Measurements from ENCODE around the gene CD300LG.

Gene CD300LG

DNA sequence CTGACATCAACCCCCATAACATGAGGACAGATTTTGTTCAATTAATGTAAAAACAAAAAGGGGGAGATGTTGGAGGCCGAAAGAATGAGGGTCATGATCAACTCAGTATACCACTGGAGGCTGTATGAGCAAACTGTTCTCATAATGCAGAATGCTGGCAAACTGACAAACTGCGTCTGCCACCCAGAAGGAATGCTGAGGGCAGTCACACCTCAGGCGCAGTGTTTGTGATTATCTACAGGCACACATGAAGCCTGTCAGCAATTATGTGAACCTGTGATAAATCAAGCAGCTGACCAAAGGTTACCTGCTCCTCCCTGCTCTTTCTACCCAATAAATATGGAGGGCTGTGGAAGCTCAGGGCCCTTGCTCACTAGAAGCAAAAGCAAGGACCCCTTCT, 27.3 kb downstream of the CD300LG start:
- Histone ChIP-seq H3K23ac (ENCODE audit: low read length in 2 of 2) (no peak overlapping the region), H2BK120ac (ENCODE audit: low read depth, low read length) (no peak overlapping the region), H2AK5ac (ENCODE audit: low read length, severe bottlenecking) (no peak overlapping the region), H3K4me2 (ENCODE audit: low read length, poor library complexity, severe bottlenecking) (no peak overlapping the region), H3K9ac (ENCODE audit: low read length) (no peak overlapping the region), H4K91ac (ENCODE audit: low read length) (no peak overlapping the region), H3K36me3 (ENCODE audit: control insufficient read depth in 1 of 2, insufficient read depth in 2 of 2, low read depth in 1 of 2, low read length in 2 of 2) (no peaks in the 10 kb centered on the region), H3K4me3 (ENCODE audit: insufficient read depth in 1 of 2, low read depth in 1 of 2, low read length in 2 of 2) (no peak overlapping the region), H4K8ac (ENCODE audit: low read length) (no peak overlapping the region), H3K27me3 (ENCODE audit: control insufficient read depth in 1 of 2, insufficient read depth in 1 of 2, low read length in 2 of 2) (peaks cover 23 to 55% of the 10 kb centered on the region in 2 experiments), H2BK15ac (ENCODE audit: low read depth, poor library complexity, severe bottlenecking) (no peak overlapping the region), H3K27ac (ENCODE audit: low read length, poor library complexity, severe bottlenecking) (no peak overlapping the region), H3K14ac (ENCODE audit: low read length in 2 of 2) (no peak overlapping the region), H3K79me1 (replicated peaks; ENCODE audit: low read length, poor library complexity, severe bottlenecking) (no peaks in the 10 kb centered on the region), H3K18ac (ENCODE audit: low read depth in 1 of 2, low read length in 2 of 2) (no peak overlapping the region), H3K4ac (ENCODE audit: low read depth in 1 of 2, low read length in 2 of 2) (no peak overlapping the region), H3K4me1 (ENCODE audit: control insufficient read depth, insufficient read depth, low read depth, low read length) (peaks cover 3% of the 10 kb centered on the region), H2BK12ac (ENCODE audit: low read length in 2 of 2) (no peak overlapping the region), H3K9me3 (ENCODE audit: control insufficient read depth, low read length) (no peaks in the 10 kb centered on the region), H2BK5ac (ENCODE audit: low read depth, low read length, poor library complexity, severe bottlenecking) (no peak overlapping the region), H2AFZ (ENCODE audit: low read depth, low read length) (no peak overlapping the region)
- no peak for DNase-seq
- WGBS, result 86% methylated on average over 3 of the region's 3 CpGs

DNA sequence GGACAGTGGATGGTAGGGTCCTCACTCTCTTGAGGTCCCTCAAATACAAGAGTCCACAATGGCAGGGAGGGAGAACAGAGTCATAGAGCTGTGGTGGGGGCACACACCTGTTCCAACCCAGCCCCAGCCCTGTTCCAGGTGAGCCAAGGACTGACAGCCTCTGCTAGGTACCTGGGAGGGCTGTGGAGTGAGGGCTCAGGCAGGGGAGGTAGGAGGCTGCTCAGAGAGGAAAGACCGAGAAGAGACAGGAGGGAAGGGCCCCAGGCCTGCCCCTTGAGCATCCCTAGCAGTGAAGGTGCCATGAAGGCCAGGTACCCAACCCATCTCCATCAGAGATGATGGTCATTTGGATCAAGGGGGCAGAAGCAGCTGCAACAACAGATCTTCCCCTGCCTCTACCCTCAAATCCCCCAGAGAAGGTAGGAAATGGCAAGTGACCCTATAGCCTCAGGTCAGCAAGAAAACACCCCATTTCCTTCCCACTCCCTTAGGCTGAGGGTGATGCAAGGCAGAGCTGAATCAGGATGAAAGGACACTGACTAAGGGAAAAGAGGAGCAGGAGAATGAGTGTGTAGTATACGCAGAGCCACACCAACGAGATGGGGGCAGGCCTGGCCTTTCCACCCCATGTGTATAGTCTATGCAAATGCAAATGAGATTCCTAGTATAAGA, 28.6 kb downstream of the CD300LG start:
- Histone ChIP-seq H3K14ac (ENCODE audit: low read length in 2 of 2) (no peak overlapping the region), H3K23ac (ENCODE audit: low read length in 2 of 2) (no peak overlapping the region), H3K18ac (ENCODE audit: low read depth in 1 of 2, low read length in 2 of 2) (no peak overlapping the region), H2AFZ (ENCODE audit: low read depth, low read length) (no peak overlapping the region), H2BK120ac (ENCODE audit: low read depth, low read length) (no peak overlapping the region), H4K91ac (ENCODE audit: low read length) (no peak overlapping the region), H3K36me3 (ENCODE audit: control insufficient read depth in 1 of 2, insufficient read depth in 2 of 2, low read depth in 1 of 2, low read length in 2 of 2) (no peaks in the 10 kb centered on the region), H4K8ac (ENCODE audit: low read length) (no peak overlapping the region), H3K4me2 (ENCODE audit: low read length, poor library complexity, severe bottlenecking) (no peak overlapping the region), H3K27me3 (ENCODE audit: control insufficient read depth in 1 of 2, insufficient read depth in 1 of 2, low read length in 2 of 2) (peaks cover 16 to 47% of the 10 kb centered on the region in 2 experiments), H2AK5ac (ENCODE audit: low read length, severe bottlenecking) (no peak overlapping the region), H2BK15ac (ENCODE audit: low read depth, poor library complexity, severe bottlenecking) (no peak overlapping the region), H3K4me1 (ENCODE audit: control insufficient read depth, insufficient read depth, low read depth, low read length) (peaks cover 8% of the 10 kb centered on the region), H3K9me3 (ENCODE audit: control insufficient read depth, low read length) (no peaks in the 10 kb centered on the region), H2BK12ac (ENCODE audit: low read length in 2 of 2) (no peak overlapping the region), H3K4ac (ENCODE audit: low read depth in 1 of 2, low read length in 2 of 2) (no peak overlapping the region), H3K4me3 (ENCODE audit: insufficient read depth in 1 of 2, low read depth in 1 of 2, low read length in 2 of 2) (no peak overlapping the region), H2BK5ac (ENCODE audit: low read depth, low read length, poor library complexity, severe bottlenecking) (no peak overlapping the region), H3K79me1 (replicated peaks; ENCODE audit: low read length, poor library complexity, severe bottlenecking) (no peaks in the 10 kb centered on the region), H3K9ac (ENCODE audit: low read length) (no peak overlapping the region), H3K27ac (ENCODE audit: low read length, poor library complexity, severe bottlenecking) (no peak overlapping the region)
- no CpG with 5 or more reads among the region's 3 CpGs for WGBS
- no peak for DNase-seq

GRCh38 chr17:43877031-43877430, 30.1 kb downstream of the CD300LG start:
- Histone ChIP-seq H2BK12ac (ENCODE audit: low read length in 2 of 2) (no peak overlapping the region), H3K27ac (ENCODE audit: low read length, poor library complexity, severe bottlenecking) (no peak overlapping the region), H3K4me1 (ENCODE audit: control insufficient read depth, insufficient read depth, low read depth, low read length) (peaks cover 8% of the 10 kb centered on the region), H4K91ac (ENCODE audit: low read length) (no peak overlapping the region), H3K79me1 (replicated peaks; ENCODE audit: low read length, poor library complexity, severe bottlenecking) (no peaks in the 10 kb centered on the region), H2AFZ (ENCODE audit: low read depth, low read length) (no peak overlapping the region), H4K8ac (ENCODE audit: low read length) (no peak overlapping the region), H3K4me2 (ENCODE audit: low read length, poor library complexity, severe bottlenecking) (no peak overlapping the region), H3K9me3 (ENCODE audit: control insufficient read depth, low read length) (no peaks in the 10 kb centered on the region), H2AK5ac (ENCODE audit: low read length, severe bottlenecking) (no peak overlapping the region), H3K4me3 (ENCODE audit: insufficient read depth in 1 of 2, low read depth in 1 of 2, low read length in 2 of 2) (no peak overlapping the region), H3K9ac (ENCODE audit: low read length) (no peak overlapping the region), H2BK15ac (ENCODE audit: low read depth, poor library complexity, severe bottlenecking) (no peak overlapping the region), H3K27me3 (ENCODE audit: control insufficient read depth in 1 of 2, insufficient read depth in 1 of 2, low read length in 2 of 2) (peaks cover 14 to 44% of the 10 kb centered on the region in 2 experiments), H3K36me3 (ENCODE audit: control insufficient read depth in 1 of 2, insufficient read depth in 2 of 2, low read depth in 1 of 2, low read length in 2 of 2) (no peaks in the 10 kb centered on the region), H3K4ac (ENCODE audit: low read depth in 1 of 2, low read length in 2 of 2) (no peak overlapping the region), H2BK120ac (ENCODE audit: low read depth, low read length) (no peak overlapping the region), H3K14ac (ENCODE audit: low read length in 2 of 2) (no peak overlapping the region), H3K23ac (ENCODE audit: low read length in 2 of 2) (no peak overlapping the region), H2BK5ac (ENCODE audit: low read depth, low read length, poor library complexity, severe bottlenecking) (no peak overlapping the region), H3K18ac (ENCODE audit: low read depth in 1 of 2, low read length in 2 of 2) (no peak overlapping the region)
- no peak for DNase-seq
- 82% methylated on average over 7 of the region's 7 CpGs for WGBS

DNA sequence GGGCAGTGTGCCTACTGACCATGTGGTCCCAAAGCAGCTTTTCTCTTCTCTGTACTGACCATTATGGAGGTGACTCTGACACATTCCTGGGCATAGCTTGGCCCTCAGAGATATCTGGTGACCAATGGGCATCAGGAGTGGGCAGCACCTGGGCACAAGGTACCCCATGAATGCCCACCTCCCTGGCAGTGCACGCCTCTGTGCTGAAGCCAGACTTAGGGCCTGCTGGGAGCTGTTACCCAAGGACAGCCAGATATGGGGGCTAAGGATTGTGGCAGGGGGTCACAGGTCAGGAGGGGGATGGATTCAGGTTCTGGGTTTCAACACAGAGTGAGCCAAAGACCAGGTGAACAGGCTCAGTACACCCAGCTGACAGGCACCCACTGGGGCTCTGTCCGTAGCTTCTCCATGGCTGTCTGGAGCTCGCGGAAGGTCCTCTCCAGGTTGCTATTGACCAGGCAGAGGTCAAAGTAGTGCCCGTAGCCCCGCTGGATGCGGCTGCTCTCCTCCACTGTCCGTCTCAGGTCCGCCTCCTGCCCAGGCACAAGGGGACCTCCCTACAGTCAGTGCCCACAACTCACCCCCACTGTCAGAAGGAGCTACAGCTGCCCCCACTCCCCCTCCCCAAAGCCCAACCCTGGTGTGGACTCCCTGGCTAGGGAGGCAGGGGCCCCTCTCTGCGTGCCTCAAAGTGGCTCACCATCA, 30.6 kb downstream of the CD300LG start:
- no peak overlapping the region for H3K4me2 ChIP-seq (ENCODE audit: low read length, poor library complexity, severe bottlenecking)
- H2AK5ac ChIP-seq (ENCODE audit: low read length, severe bottlenecking), result no peak overlapping the region
- peaks cover 9 to 38% of the 10 kb centered on the region in 2 experiments for H3K27me3 ChIP-seq (ENCODE audit: control insufficient read depth in 1 of 2, insufficient read depth in 1 of 2, low read length in 2 of 2)
- no peaks in the 10 kb centered on the region for H3K9me3 ChIP-seq (ENCODE audit: control insufficient read depth, low read length)
- no peak overlapping the region for H3K4ac ChIP-seq (ENCODE audit: low read depth in 1 of 2, low read length in 2 of 2)
- no peak overlapping the region for H3K9ac ChIP-seq (ENCODE audit: low read length)
- H2BK12ac ChIP-seq (ENCODE audit: low read length in 2 of 2), result no peak overlapping the region
- no peak overlapping the region for H4K91ac ChIP-seq (ENCODE audit: low read length)
- H2AFZ ChIP-seq (ENCODE audit: low read depth, low read length), result no peak overlapping the region
- no peak overlapping the region for H2BK120ac ChIP-seq (ENCODE audit: low read depth, low read length)
- H3K23ac ChIP-seq (ENCODE audit: low read length in 2 of 2), result no peak overlapping the region
- H3K18ac ChIP-seq (ENCODE audit: low read depth in 1 of 2, low read length in 2 of 2), result no peak overlapping the region
- no peak overlapping the region for H4K8ac ChIP-seq (ENCODE audit: low read length)
- DNase-seq, result no peak
- no peaks in the 10 kb centered on the region for H3K36me3 ChIP-seq (ENCODE audit: control insufficient read depth in 1 of 2, insufficient read depth in 2 of 2, low read depth in 1 of 2, low read length in 2 of 2)
- no peak overlapping the region for H3K27ac ChIP-seq (ENCODE audit: low read length, poor library complexity, severe bottlenecking)
- no peak overlapping the region for H3K14ac ChIP-seq (ENCODE audit: low read length in 2 of 2)
- no peaks in the 10 kb centered on the region for H3K79me1 ChIP-seq (replicated peaks; ENCODE audit: low read length, poor library complexity, severe bottlenecking)
- 90% methylated on average over 9 of the region's 10 CpGs for WGBS
- H2BK15ac ChIP-seq (ENCODE audit: low read depth, poor library complexity, severe bottlenecking), result no peak overlapping the region
- peaks cover 8% of the 10 kb centered on the region for H3K4me1 ChIP-seq (ENCODE audit: control insufficient read depth, insufficient read depth, low read depth, low read length)
- H2BK5ac ChIP-seq (ENCODE audit: low read depth, low read length, poor library complexity, severe bottlenecking), result no peak overlapping the region
- H3K4me3 ChIP-seq (ENCODE audit: insufficient read depth in 1 of 2, low read depth in 1 of 2, low read length in 2 of 2), result no peak overlapping the region

Data from mesenchymal stem cell (in vitro differentiated cells and primary cell).